OCI-LY7 (cell line): Measurements from ENCODE around the gene RBM17. TPM values are rescaled to one million over a fixed set of nuclear protein-coding genes. Genes with fewer than 3 reads are reported as not detected.

Experiments
- BruUV-seq: library from RNA; stranded (reverse); fragments of 400-500 nt; replicated peaks from 2 replicates; lab custom pipeline; 2021; lab: Mats Ljungman, UMichigan
- CTCF ChIA-PET: fragments of 300-600 bp; sonication (Branson Sonifier 250); formaldehyde crosslinking; loops from one replicate; lab custom pipeline; 2022; ENCODE audit warnings: antibody characterized with exemption; ENCODE audit not compliant: unreplicated experiment; lab: Charles Lee
- POLR2A ChIA-PET: fragments of 300-600 bp; sonication (Branson Sonifier 250); formaldehyde crosslinking; loops from one replicate; lab custom pipeline; 2022; ENCODE audit warnings: antibody characterized with exemption; lab: Charles Lee
- DNase-seq: peaks from one replicate; pipeline ENCODE4 v3.0.0-alpha.2; 2015; ENCODE audit warnings: low spot score
- H2AFZ ChIP-seq: fragments of 200-600 bp; sonication (generic), shearing (Covaris generic); 2 replicates; pipeline ENCODE4 v1.6.1; 2014; ENCODE audit warnings: mild to moderate bottlenecking, antibody characterized with exemption, low read length, moderate library complexity
- H3K27ac ChIP-seq: fragments of 200-600 bp; sonication (generic); 2 replicates; pipeline ENCODE4 v1.5.1; 2014; ENCODE audit warnings: mixed run types, low read depth, mild to moderate bottlenecking, moderate library complexity, low read length, inconsistent platforms; ENCODE audit not compliant: poor library complexity, severe bottlenecking
- H3K36me3 ChIP-seq: fragments of 200-600 bp; sonication (generic); 2 replicates; pipeline ENCODE4 v1.6.1; 2014; ENCODE audit warnings: mild to moderate bottlenecking, antibody characterized with exemption, low read length, moderate library complexity, mixed read lengths; ENCODE audit not compliant: insufficient read depth
- H3K4me1 ChIP-seq: fragments of 200-600 bp; sonication (generic); 2 replicates; pipeline ENCODE4 v1.5.1; 2014; ENCODE audit warnings: mild to moderate bottlenecking, low read length; ENCODE audit not compliant: insufficient read depth, poor library complexity, severe bottlenecking
- H3K4me2 ChIP-seq: fragments of 200-600 bp; sonication (generic); 2 replicates; pipeline ENCODE4 v1.6.1; 2014; ENCODE audit warnings: mild to moderate bottlenecking, low read length
- H3K4me3 ChIP-seq: fragments of 200-600 bp; sonication (generic); 2 replicates; pipeline ENCODE4 v1.5.1; 2014; ENCODE audit warnings: mild to moderate bottlenecking, low read depth, low read length; ENCODE audit not compliant: poor library complexity, severe bottlenecking
- H3K79me2 ChIP-seq: fragments of 200-600 bp; sonication (generic); 2 replicates; pipeline ENCODE4 v1.6.1; 2016; ENCODE audit warnings: low read depth, mild to moderate bottlenecking, low read length, moderate library complexity, mixed read lengths; ENCODE audit not compliant: insufficient read depth
- H3K9me2 ChIP-seq: fragments of 200-600 bp; sonication (generic); 2 replicates; pipeline ENCODE4 v1.6.1; 2016; ENCODE audit warnings: mild to moderate bottlenecking, low read length, mixed read lengths; ENCODE audit not compliant: insufficient read depth
- H3K9me3 ChIP-seq: fragments of 200-600 bp; sonication (generic); 2 replicates; pipeline ENCODE4 v1.6.1; 2014; ENCODE audit warnings: mild to moderate bottlenecking, mixed run types, low read length, mixed read lengths
- H4K20me1 ChIP-seq: fragments of 200-600 bp; sonication (generic); 2 replicates; pipeline ENCODE4 v1.6.1; 2014; ENCODE audit warnings: mild to moderate bottlenecking, antibody characterized with exemption, low read length, moderate library complexity, mixed read lengths; ENCODE audit not compliant: insufficient read depth
- EZH2phosphoT487 ChIP-seq: fragments of 200-600 bp; sonication (generic); IDR thresholded peaks from 2 replicates; pipeline ENCODE4 v1.6.1; 2018; ENCODE audit warnings: low read depth, borderline replicate concordance, mild to moderate bottlenecking, mixed run types, antibody characterized with exemption, low read length, moderate library complexity, mixed read lengths
- intact Hi-C: fragments of 100-400 bp; cut with micrococcal nuclease; formaldehyde crosslinking; loops from one replicate; pipeline ENCODE4 v1.10.0; 2022; ENCODE audit not compliant: unreplicated experiment
- total RNA-seq, 2 experiments: library from RNA; depleted of rRNA in 1 of 2; stranded (reverse); fragments of >200 nt in 1 of 2; shearing (Covaris generic) in 1 of 2; gene quantifications; 2 replicates each; pipeline ENCODE4 v1.2.3, GENCODE V29; 2014 to 2022
- TF ChIP-seq, protein P1 (sequence below): fragments of 200-600 bp; sonication (generic); conservative IDR thresholded peaks from 2 replicates; pipeline ENCODE4 v1.5.1; 2014; ENCODE audit warnings: mild to moderate bottlenecking, antibody characterized with exemption, low read length, moderate library complexity, mixed read lengths

Gene RBM17
- total RNA-seq, 2 experiments from 2014 or later, result 103 to 248 TPM

DNA sequence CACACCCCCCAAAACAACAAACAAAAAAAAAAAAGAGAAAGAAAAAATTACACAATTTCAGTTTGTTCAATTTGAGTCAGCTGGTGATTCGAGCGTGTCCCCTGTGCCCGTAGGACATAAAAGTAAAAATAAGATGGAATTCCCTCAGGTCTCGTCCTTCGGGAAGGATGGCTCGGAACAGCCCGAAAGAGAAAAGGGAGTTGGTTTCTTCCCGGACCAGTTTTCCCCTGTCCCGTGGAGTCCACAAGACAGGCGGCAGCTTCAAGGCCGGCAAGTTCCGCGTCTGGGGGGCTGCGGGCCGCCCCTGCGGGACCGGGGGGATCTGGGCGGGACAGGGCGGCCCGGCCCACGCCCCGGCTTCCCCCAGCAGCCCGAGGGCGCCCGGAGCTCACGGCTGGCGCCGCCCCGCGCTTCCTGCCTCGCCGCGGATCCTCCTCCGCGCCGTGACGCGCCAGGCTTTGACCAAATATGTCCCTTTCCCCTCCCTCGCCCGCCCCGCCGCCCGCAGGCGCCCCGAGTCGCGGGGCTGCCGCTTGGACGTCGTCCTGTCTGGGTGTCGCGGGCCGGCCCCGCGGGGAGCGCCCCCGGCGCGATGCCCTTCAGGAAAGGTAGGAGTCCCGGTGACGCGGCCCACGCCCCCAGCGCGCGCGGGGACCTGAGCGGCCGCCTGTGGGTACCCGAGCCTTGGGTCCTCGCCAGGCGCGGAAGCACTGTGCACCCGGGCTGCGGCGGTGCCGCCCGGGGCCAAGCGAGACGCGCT is 55.8 kb downstream of the RBM17 start:
- Histone ChIP-seq H3K4me1 (peaks cover 28% of the 10 kb centered on the region), H3K36me3 (no peaks in the 10 kb centered on the region), H3K4me2 (peak overlapping the region; percentile 87), H2AFZ (peak overlapping the region; percentile 74), H3K79me2 (no peaks in the 10 kb centered on the region), H3K27ac (peak overlapping the region; percentile 7), H4K20me1 (no peaks in the 10 kb centered on the region), H3K4me3 (peak overlapping the region; percentile 76), H3K9me3 (no peaks in the 10 kb centered on the region), H3K9me2 (no peaks in the 10 kb centered on the region)
- no TSS peak for BruUV-seq
- TF ChIP-seq, protein P1, sequence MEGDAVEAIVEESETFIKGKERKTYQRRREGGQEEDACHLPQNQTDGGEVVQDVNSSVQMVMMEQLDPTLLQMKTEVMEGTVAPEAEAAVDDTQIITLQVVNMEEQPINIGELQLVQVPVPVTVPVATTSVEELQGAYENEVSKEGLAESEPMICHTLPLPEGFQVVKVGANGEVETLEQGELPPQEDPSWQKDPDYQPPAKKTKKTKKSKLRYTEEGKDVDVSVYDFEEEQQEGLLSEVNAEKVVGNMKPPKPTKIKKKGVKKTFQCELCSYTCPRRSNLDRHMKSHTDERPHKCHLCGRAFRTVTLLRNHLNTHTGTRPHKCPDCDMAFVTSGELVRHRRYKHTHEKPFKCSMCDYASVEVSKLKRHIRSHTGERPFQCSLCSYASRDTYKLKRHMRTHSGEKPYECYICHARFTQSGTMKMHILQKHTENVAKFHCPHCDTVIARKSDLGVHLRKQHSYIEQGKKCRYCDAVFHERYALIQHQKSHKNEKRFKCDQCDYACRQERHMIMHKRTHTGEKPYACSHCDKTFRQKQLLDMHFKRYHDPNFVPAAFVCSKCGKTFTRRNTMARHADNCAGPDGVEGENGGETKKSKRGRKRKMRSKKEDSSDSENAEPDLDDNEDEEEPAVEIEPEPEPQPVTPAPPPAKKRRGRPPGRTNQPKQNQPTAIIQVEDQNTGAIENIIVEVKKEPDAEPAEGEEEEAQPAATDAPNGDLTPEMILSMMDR, result no peak
- no peak for TF ChIP-seq EZH2phosphoT487
- DNase-seq, result peak; percentile 88
- intact Hi-C loops, result loop anchor here (5.0 kb wide), 1 partner anchor 58 kb away; the partner anchor contains the start of gene PFKFB3
- ChIA-PET POLR2A (interaction anchor here (0.6 to 1.5 kb wide), 8 partner anchors 8 to 486 kb away, joined by 3 to 13 read pairs (median 4); no protein-coding TSS in a partner anchor), CTCF (interaction anchor here (0.6 kb wide), 1 partner anchor 209 kb away, joined by 3 read pairs; no protein-coding TSS in a partner anchor)

DNA sequence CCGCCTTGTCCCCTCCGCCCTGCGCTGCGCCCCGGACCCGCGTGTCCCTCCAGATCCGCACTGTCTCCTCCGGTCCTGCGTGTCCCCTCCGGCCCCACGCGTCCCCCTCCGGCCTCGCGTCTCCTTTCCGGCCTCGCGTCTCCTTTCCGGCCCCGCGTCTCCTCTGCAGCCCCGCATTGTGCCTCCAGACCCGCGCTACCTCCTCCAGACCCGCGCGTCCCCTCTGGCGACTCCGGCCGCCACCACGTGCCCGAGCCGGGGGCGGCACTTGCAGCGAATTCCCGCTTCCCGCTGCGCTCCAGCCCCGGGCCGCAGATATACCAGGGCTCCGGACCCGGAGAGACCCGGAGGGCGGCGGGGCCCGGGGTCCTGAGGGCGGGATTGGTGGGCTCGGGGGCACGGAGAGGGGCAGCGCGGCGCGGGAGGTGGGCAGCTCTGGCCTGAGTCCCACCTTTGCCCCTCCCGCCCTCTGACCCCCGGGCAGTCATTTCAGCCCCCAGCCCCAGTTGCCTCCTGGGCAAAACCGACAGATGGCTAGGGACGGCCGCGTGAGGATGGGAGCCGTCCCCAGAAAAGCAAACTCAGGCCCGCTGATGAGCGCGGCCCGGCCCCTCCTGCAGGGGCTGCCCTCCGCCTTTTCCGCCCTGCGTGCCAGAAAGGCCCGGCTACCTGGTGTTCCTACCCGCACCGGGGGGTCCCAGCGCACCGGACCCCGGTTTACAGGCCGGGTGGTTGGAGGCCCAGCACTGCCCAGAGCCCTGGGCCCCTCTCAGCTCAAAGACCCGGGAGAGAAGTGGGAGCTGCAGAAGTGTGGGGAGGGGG is 56.5 kb downstream of the RBM17 start:
- intact Hi-C loops, result no loop called here
- H3K79me2 ChIP-seq, result no peaks in the 10 kb centered on the region

More for the DNA sequence above, 56.5 kb downstream of the RBM17 start:
- TF ChIP-seq, protein P1, result no peak
- TF ChIP-seq EZH2phosphoT487, result no peak
- Histone ChIP-seq H3K4me1 (peaks cover 28% of the 10 kb centered on the region), H3K36me3 (no peaks in the 10 kb centered on the region), H3K4me2 (peak overlapping the region; percentile 87), H4K20me1 (no peaks in the 10 kb centered on the region), H3K4me3 (peak overlapping the region; percentile 76), H3K9me2 (no peaks in the 10 kb centered on the region), H3K27ac (peak overlapping the region; percentile 7), H2AFZ (peak overlapping the region; percentile 74), H3K9me3 (no peaks in the 10 kb centered on the region)
- CTCF ChIA-PET, result no interaction called here
- BruUV-seq, result no TSS peak
- DNase-seq, result peak; percentile 38
- POLR2A ChIA-PET, result interaction anchor here (0.5 to 1.5 kb wide), 7 partner anchors 7 to 80 kb away, joined by 3 to 13 read pairs (median 4); no protein-coding TSS in a partner anchor
